ENCODE results near the gene RBMS3.

DNA sequence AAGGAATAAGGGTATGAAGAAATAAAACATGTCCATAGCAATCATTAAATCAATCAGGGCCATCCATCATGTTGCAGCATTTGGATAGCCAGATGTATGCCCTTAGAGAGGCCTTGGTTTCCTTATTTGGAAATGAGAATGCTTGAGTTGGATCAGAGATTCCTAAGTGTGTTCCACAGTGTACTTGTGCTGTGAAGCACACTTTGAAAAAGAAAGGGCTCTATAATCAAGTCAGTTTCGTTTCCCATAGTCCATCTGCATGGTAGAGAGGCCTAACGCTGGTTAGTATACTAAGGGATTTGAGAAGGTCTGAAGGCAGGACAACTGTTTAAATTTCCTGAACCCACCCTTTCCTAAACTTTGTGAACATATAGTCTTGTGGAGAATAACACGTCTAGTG lies 30.9 kb downstream of the RBMS3 start:
- TF ChIP-seq CTCF (conservative IDR thresholded peaks at IDR 0.05 in 1 of 2, IDR thresholded peaks at IDR 0.05 in 1 of 2; ENCODE audit: low read depth in 1 of 2, low read length in 2 of 2) = no peak
- no peak for TF ChIP-seq EZH2 (IDR thresholded peaks at IDR 0.05; ENCODE audit: low read length, missing control alignments)
